Activated CD4-positive, alpha-beta T cell treated with anti-CD3 and anti-CD28 coated beads for 24 hours (primary cell): ENCODE data around the gene GABRB1.

Source experiments
- DNase-seq, 2 donors: peaks; one replicate each; pipeline ENCODE4 v3.0.0-alpha.2; 2020; ENCODE audit warnings: low read depth in 2 of 2

GABRB1 gene

DNA sequence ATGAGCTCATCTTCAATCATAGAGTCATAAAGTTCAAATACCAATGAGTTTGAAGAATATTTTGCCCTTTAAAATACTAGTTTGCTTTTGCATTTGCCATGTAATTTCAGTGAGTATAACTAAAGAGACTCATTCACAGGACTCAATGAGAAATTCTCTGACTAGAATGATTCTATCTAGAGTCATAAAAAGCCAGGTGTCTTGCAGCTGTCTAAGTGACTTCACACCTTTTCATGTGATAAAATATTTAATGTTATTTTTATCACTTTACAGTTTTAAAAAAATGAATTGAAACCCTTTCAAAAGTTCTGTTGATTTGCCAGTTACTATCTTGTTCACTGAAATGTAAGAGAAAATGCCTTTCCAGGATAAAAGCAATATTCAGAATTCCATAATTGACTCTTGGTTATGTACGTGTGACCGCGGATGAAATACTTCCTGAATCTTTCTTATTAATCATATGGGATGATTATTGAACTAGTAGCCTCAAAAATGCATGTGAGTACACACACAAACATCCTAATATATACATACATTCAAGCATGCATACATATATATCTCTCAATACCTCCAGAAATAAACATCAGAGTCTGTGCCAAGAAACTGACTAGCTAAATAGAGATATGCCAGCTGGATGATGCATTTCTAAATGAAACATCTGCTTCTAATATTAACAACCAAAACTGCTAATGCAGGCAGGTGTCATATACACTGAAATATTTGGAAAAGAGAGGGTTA, 87.0 kb downstream of the GABRB1 start:
- DNase-seq = no peak

- DNase-seq = no peak
These were observed 89.4 kb downstream of the GABRB1 start for GRCh38 chr4:47120783-47121182.

GRCh38 chr4:47122592-47123291, 91.4 kb downstream of the GABRB1 start:
- peak; percentile 2 to 21 for DNase-seq

DNA sequence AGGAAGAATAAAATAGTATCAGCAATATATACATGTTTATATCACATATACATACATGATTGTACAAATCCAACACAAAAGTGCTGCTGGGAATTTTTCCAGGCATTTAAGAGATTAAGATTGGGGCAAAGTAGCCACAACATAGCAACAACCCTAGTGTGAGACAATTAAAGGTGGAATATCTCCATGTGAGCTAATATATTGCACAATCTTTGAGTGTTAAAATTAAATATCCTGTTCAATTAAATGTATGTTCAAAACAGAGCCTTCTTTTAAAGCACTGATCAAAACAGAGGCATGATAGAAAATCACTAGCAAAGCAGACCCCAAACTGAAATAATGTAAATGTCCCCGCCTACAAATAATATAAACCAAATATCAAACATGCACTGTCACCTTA, 97.6 kb downstream of the GABRB1 start:
- DNase-seq = no peak

GRCh38 chr4:47135210-47135609, 103.8 kb downstream of the GABRB1 start:
- no peak for DNase-seq

DNA sequence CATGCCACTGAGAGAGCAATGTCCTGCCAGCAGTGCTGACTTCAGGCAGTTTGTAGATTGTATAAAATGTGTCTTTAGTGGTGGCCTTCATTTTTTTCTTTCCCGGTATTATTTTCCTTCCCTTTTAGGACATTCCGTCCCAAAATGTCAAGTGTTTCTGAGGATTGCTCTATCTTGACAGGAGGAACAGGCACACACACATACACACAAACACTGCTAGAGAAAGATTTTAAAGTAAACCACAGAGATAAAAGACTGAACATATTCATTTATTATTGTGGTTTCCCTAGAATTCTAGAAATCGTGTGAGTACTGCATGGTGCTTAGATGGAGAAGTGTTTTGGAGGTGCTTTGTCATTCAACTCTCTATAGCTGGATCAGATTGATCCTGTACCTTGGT, 111.9 kb downstream of the GABRB1 start:
- no peak for DNase-seq

GRCh38 chr4:47145630-47146029, 114.3 kb downstream of the GABRB1 start:
- no peak for DNase-seq

DNA sequence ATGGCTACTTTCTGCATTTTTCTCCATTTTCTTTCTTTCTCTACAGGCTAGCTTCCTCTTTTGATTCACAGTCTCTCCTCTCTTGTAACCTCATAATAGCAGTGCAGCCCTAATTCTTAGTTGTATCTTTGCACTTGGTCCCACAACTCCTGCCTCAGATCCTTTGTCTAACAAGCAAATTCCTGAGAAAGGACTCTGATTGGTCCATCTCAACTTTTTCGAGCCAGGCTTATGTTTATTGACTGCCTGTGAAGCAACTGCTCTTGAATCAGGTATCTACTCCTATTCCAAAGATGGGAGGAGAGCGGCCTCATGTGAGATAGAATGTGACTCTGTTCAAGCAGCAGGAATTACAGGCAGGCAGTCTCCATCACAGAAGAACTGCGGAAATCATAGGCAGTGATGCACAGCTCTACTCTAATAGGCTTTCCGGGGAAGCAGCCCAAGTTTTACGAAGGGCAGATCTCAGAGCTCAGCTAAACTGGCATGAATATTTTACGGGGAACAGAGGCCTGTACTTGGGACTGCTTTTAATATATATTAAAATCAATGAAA, 123.5 kb downstream of the GABRB1 start:
- DNase-seq = no peak

- DNase-seq = no peak
These were observed 124.6 kb downstream of the GABRB1 start for GRCh38 chr4:47155919-47156318.

- DNase-seq = no peak
These were observed 128.7 kb downstream of the GABRB1 start for GRCh38 chr4:47160095-47160494.

- no peak for DNase-seq
These were observed 136.0 kb downstream of the GABRB1 start for GRCh38 chr4:47167081-47168035.

- no peak for DNase-seq
These were observed 152.7 kb downstream of the GABRB1 start for GRCh38 chr4:47184083-47184482.

DNA sequence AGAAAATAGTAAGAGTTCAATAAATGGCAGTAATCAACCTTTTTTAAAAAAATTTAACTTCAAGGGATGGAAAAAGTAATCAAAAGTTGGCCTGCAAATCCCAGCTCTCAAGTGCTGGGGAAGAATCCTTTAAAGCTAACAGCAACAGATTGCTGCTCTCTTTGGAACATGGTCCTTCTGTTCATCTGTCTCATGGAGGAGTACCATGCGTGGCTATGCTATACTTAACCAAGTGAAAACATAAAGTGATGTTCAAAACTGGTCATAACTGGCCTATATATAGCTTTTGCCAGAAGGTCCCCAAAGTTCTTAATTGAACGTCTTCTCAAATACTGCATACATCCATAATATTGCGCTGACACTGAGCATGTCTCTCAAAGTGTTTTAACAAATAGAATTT, 154.4 kb downstream of the GABRB1 start:
- DNase-seq = no peak

GRCh38 chr4:47187608-47188007, 156.2 kb downstream of the GABRB1 start:
- no peak for DNase-seq

- DNase-seq = no peak
These were observed 161.8 kb downstream of the GABRB1 start for GRCh38 chr4:47193179-47193578.

DNA sequence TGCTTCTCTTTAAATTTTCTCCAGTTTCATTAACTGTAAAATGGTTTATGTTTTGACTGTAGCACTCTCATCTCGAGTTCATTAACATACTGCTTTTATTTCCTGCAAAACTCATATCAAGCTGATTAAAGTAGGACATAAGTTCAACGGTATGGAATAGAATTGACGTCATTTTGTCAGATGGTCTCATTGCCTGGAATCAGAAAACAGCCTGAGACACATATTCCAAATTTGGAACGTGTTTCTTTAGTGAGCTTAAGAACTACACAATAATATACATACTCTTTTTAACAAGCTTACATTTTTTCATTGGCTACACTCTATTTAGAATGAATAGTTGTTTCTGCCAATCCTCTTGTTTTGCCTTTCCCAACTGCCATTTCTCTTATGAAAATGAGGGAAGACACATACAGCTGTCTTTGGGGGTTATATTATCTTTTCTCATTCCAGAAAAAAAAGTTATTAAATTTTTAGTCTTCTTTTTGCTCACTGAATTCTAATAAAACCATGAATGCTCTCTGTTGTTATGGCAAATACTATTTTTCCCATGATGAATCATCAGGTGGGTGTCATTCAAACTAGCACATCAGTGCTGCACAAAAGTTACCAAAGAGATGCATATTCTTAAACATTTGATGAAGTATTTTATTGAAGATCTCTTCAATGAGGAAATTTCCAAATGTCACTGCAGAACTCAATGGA, 162.8 kb downstream of the GABRB1 start:
- no peak for DNase-seq

- DNase-seq = no peak
These were observed 164.3 kb downstream of the GABRB1 start for GRCh38 chr4:47195706-47196105.

DNA sequence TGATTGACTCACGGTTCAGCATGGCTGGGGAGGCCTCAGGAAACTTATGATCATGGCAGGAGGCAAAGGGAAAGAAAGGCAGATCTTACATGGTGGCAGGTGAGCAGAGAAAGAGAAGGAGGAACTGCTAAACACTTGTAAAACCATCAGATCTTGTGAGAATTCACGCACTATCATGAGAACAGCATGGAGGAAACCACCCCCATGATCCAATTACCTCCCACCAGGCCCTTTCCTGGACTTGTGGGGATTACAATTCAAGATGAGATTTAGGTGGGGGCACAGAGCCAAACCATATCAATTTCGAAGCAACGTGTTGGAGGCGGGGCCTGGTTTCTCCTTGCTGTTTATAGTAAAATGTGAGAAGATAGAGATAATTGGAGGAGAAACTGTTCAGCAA, 167.4 kb downstream of the GABRB1 start:
- no peak for DNase-seq

- no peak for DNase-seq
These were observed 172.2 kb downstream of the GABRB1 start for GRCh38 chr4:47203593-47203992.

DNA sequence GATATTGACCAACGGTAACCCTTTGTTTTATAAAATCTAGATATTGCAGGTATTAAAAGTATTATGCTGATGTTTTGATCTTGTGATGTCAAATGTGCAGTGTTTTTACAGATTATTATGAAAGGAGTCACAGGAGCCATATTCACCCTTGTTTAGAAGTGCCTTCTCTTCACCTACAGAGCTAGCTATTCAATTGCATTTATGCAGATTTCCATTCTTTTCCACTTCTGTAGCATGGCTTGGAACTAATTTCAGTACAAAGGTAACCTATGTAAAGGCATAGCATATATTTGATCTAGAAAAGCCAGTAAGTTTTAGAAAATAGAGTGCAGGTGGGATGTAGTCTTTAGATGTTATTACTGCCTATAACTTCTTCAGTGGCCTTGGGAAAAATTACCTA, 176.2 kb downstream of the GABRB1 start:
- DNase-seq = no peak

DNA sequence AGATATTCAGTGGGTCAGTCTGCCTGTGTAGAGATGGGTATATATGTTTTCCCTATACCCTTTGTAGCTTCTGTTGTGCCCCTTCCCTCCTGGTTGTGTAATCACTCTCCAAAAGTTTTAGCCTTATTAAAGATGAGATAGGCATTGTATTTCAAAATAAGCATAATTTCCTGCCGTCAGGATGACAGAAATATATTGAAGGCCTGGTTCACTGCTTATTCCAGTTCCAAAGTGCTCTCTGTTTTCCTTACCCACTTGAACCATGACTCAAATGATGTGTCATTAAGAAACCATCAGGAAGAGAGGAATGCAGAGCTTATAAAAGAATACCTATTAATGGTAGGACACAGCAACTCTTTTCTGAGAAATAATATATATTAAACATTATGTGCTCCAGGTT, 178.5 kb downstream of the GABRB1 start:
- no peak for DNase-seq
